Measurements from ENCODE around the gene PANK3.
"Not testable (repeated sequence)": the region's sequence is repeated elsewhere in the genome, so short reads cannot be mapped to it uniquely, and the experiment has no call there.

PANK3 gene

GRCh38 chr5:168598639-168599038 lies 19.5 kb upstream of the PANK3 start:
- H2BK12ac ChIP-seq (ENCODE audit: low read length in 2 of 2): no peak overlapping the region
- H3K36me3 ChIP-seq (ENCODE audit: control insufficient read depth in 1 of 2, insufficient read depth in 2 of 2, low read depth in 1 of 2, low read length in 2 of 2): no peaks in the 10 kb centered on the region
- H2AK5ac ChIP-seq (ENCODE audit: low read length, severe bottlenecking): no peak overlapping the region
- no peak overlapping the region for H4K8ac ChIP-seq (ENCODE audit: low read length)
- H3K23ac ChIP-seq (ENCODE audit: low read length in 2 of 2): no peak overlapping the region
- H3K9ac ChIP-seq (ENCODE audit: low read length): no peak overlapping the region
- H3K18ac ChIP-seq (ENCODE audit: low read depth in 1 of 2, low read length in 2 of 2): no peak overlapping the region
- no peak overlapping the region for H3K4me2 ChIP-seq (ENCODE audit: low read length, poor library complexity, severe bottlenecking)
- H3K27ac ChIP-seq (ENCODE audit: low read length, poor library complexity, severe bottlenecking): no peak overlapping the region
- peaks cover 4 to 7% of the 10 kb centered on the region in 2 experiments for H3K27me3 ChIP-seq (ENCODE audit: control insufficient read depth in 1 of 2, insufficient read depth in 1 of 2, low read length in 2 of 2)
- H3K4me3 ChIP-seq (ENCODE audit: insufficient read depth in 1 of 2, low read depth in 1 of 2, low read length in 2 of 2): no peak overlapping the region
- no peak overlapping the region for H2AFZ ChIP-seq (ENCODE audit: low read depth, low read length)
- H3K4ac ChIP-seq (ENCODE audit: low read depth in 1 of 2, low read length in 2 of 2): no peak overlapping the region
- no peak for DNase-seq
- no peak overlapping the region for H3K14ac ChIP-seq (ENCODE audit: low read length in 2 of 2)
- no peak overlapping the region for H2BK15ac ChIP-seq (ENCODE audit: low read depth, poor library complexity, severe bottlenecking)
- H3K9me3 ChIP-seq (ENCODE audit: control insufficient read depth, low read length): no peaks in the 10 kb centered on the region
- WGBS: 88% methylated on average over 3 of the region's 3 CpGs
- H2BK120ac ChIP-seq (ENCODE audit: low read depth, low read length): no peak overlapping the region
- H4K91ac ChIP-seq (ENCODE audit: low read length): no peak overlapping the region
- no peak overlapping the region for H2BK5ac ChIP-seq (ENCODE audit: low read depth, low read length, poor library complexity, severe bottlenecking)
- H3K4me1 ChIP-seq (ENCODE audit: control insufficient read depth, insufficient read depth, low read depth, low read length): peaks cover 2% of the 10 kb centered on the region
- H3K79me1 ChIP-seq (replicated peaks; ENCODE audit: low read length, poor library complexity, severe bottlenecking): no peaks in the 10 kb centered on the region

- Histone ChIP-seq H3K4me1 (ENCODE audit: control insufficient read depth, insufficient read depth, low read depth, low read length) (peaks cover 2% of the 10 kb centered on the region), H3K4me2 (ENCODE audit: low read length, poor library complexity, severe bottlenecking) (no peak overlapping the region), H2BK5ac (ENCODE audit: low read depth, low read length, poor library complexity, severe bottlenecking) (no peak overlapping the region), H3K14ac (ENCODE audit: low read length in 2 of 2) (no peak overlapping the region), H2BK15ac (ENCODE audit: low read depth, poor library complexity, severe bottlenecking) (no peak overlapping the region), H3K79me1 (replicated peaks; ENCODE audit: low read length, poor library complexity, severe bottlenecking) (no peaks in the 10 kb centered on the region), H2AFZ (ENCODE audit: low read depth, low read length) (no peak overlapping the region), H2AK5ac (ENCODE audit: low read length, severe bottlenecking) (no peak overlapping the region), H3K27me3 (ENCODE audit: control insufficient read depth in 1 of 2, insufficient read depth in 1 of 2, low read length in 2 of 2) (peaks cover 4 to 7% of the 10 kb centered on the region in 2 experiments), H3K4ac (ENCODE audit: low read depth in 1 of 2, low read length in 2 of 2) (no peak overlapping the region), H4K8ac (ENCODE audit: low read length) (no peak overlapping the region), H2BK12ac (ENCODE audit: low read length in 2 of 2) (no peak overlapping the region), H4K91ac (ENCODE audit: low read length) (no peak overlapping the region), H3K18ac (ENCODE audit: low read depth in 1 of 2, low read length in 2 of 2) (no peak overlapping the region), H3K23ac (ENCODE audit: low read length in 2 of 2) (no peak overlapping the region), H3K9ac (ENCODE audit: low read length) (no peak overlapping the region), H3K9me3 (ENCODE audit: control insufficient read depth, low read length) (no peaks in the 10 kb centered on the region), H3K36me3 (ENCODE audit: control insufficient read depth in 1 of 2, insufficient read depth in 2 of 2, low read depth in 1 of 2, low read length in 2 of 2) (no peaks in the 10 kb centered on the region), H3K27ac (ENCODE audit: low read length, poor library complexity, severe bottlenecking) (no peak overlapping the region), H2BK120ac (ENCODE audit: low read depth, low read length) (no peak overlapping the region), H3K4me3 (ENCODE audit: insufficient read depth in 1 of 2, low read depth in 1 of 2, low read length in 2 of 2) (no peak overlapping the region)
- DNase-seq: no peak
- WGBS: 85% methylated on average over 2 of the region's 2 CpGs
Observed at GRCh38 chr5:168596927-168597326, 17.8 kb upstream of the PANK3 start.

- not testable (repeated sequence) for H4K8ac ChIP-seq (ENCODE audit: low read length); H2BK15ac ChIP-seq (ENCODE audit: low read depth, poor library complexity, severe bottlenecking); H3K18ac ChIP-seq (ENCODE audit: low read depth in 1 of 2, low read length in 2 of 2); H2BK5ac ChIP-seq (ENCODE audit: low read depth, low read length, poor library complexity, severe bottlenecking); H3K4me3 ChIP-seq (ENCODE audit: insufficient read depth in 1 of 2, low read depth in 1 of 2, low read length in 2 of 2); H2BK120ac ChIP-seq (ENCODE audit: low read depth, low read length); H3K79me1 ChIP-seq (replicated peaks; ENCODE audit: low read length, poor library complexity, severe bottlenecking); H2AK5ac ChIP-seq (ENCODE audit: low read length, severe bottlenecking); H3K36me3 ChIP-seq (ENCODE audit: control insufficient read depth in 1 of 2, insufficient read depth in 2 of 2, low read depth in 1 of 2, low read length in 2 of 2); H2AFZ ChIP-seq (ENCODE audit: low read depth, low read length); H3K4me1 ChIP-seq (ENCODE audit: control insufficient read depth, insufficient read depth, low read depth, low read length); H3K4ac ChIP-seq (ENCODE audit: low read depth in 1 of 2, low read length in 2 of 2); H3K4me2 ChIP-seq (ENCODE audit: low read length, poor library complexity, severe bottlenecking); H3K9ac ChIP-seq (ENCODE audit: low read length); H3K27ac ChIP-seq (ENCODE audit: low read length, poor library complexity, severe bottlenecking); H3K23ac ChIP-seq (ENCODE audit: low read length in 2 of 2); DNase-seq; H2BK12ac ChIP-seq (ENCODE audit: low read length in 2 of 2); H3K9me3 ChIP-seq (ENCODE audit: control insufficient read depth, low read length); H3K14ac ChIP-seq (ENCODE audit: low read length in 2 of 2); H4K91ac ChIP-seq (ENCODE audit: low read length)
- WGBS: 78% methylated on average over 1 of the region's 1 CpG
- H3K27me3 ChIP-seq (ENCODE audit: control insufficient read depth in 1 of 2, insufficient read depth in 1 of 2, low read length in 2 of 2): peaks cover 6 to 15% of the 10 kb centered on the region in 2 experiments
Observed at GRCh38 chr5:168596122-168596521, 17.0 kb upstream of the PANK3 start.

- Histone ChIP-seq H2BK120ac (ENCODE audit: low read depth, low read length) (no peak overlapping the region), H2AFZ (ENCODE audit: low read depth, low read length) (no peak overlapping the region), H4K91ac (ENCODE audit: low read length) (no peak overlapping the region), H2BK15ac (ENCODE audit: low read depth, poor library complexity, severe bottlenecking) (no peak overlapping the region), H2AK5ac (ENCODE audit: low read length, severe bottlenecking) (no peak overlapping the region), H3K9ac (ENCODE audit: low read length) (no peak overlapping the region), H4K8ac (ENCODE audit: low read length) (no peak overlapping the region), H3K9me3 (ENCODE audit: control insufficient read depth, low read length) (no peaks in the 10 kb centered on the region), H3K4ac (ENCODE audit: low read depth in 1 of 2, low read length in 2 of 2) (no peak overlapping the region), H2BK12ac (ENCODE audit: low read length in 2 of 2) (no peak overlapping the region), H3K14ac (ENCODE audit: low read length in 2 of 2) (no peak overlapping the region), H3K27ac (ENCODE audit: low read length, poor library complexity, severe bottlenecking) (no peak overlapping the region), H3K79me1 (replicated peaks; ENCODE audit: low read length, poor library complexity, severe bottlenecking) (no peaks in the 10 kb centered on the region), H2BK5ac (ENCODE audit: low read depth, low read length, poor library complexity, severe bottlenecking) (no peak overlapping the region), H3K27me3 (ENCODE audit: control insufficient read depth in 1 of 2, insufficient read depth in 1 of 2, low read length in 2 of 2) (peaks cover 21 to 26% of the 10 kb centered on the region in 2 experiments), H3K18ac (ENCODE audit: low read depth in 1 of 2, low read length in 2 of 2) (no peak overlapping the region), H3K23ac (ENCODE audit: low read length in 2 of 2) (no peak overlapping the region), H3K4me2 (ENCODE audit: low read length, poor library complexity, severe bottlenecking) (no peak overlapping the region), H3K4me1 (ENCODE audit: control insufficient read depth, insufficient read depth, low read depth, low read length) (no peaks in the 10 kb centered on the region), H3K36me3 (ENCODE audit: control insufficient read depth in 1 of 2, insufficient read depth in 2 of 2, low read depth in 1 of 2, low read length in 2 of 2) (no peaks in the 10 kb centered on the region), H3K4me3 (ENCODE audit: insufficient read depth in 1 of 2, low read depth in 1 of 2, low read length in 2 of 2) (no peak overlapping the region)
- 100% methylated on average over 1 of the region's 1 CpG for WGBS
- DNase-seq: peak; percentile 57
Observed at GRCh38 chr5:168592014-168592368, 12.8 kb upstream of the PANK3 start.
